Measurements from ENCODE around the gene PDLIM7.

PDLIM7 gene

GRCh38 chr5:177504086-177505056 is 7.0 kb upstream of the PDLIM7 start:
- no peak for DNase-seq

- DNase-seq, result no peak
These were observed 6.1 kb upstream of the PDLIM7 start for GRCh38 chr5:177503351-177504085.

- no peak for DNase-seq
These were observed 5.5 kb upstream of the PDLIM7 start for GRCh38 chr5:177502886-177503285.

DNA sequence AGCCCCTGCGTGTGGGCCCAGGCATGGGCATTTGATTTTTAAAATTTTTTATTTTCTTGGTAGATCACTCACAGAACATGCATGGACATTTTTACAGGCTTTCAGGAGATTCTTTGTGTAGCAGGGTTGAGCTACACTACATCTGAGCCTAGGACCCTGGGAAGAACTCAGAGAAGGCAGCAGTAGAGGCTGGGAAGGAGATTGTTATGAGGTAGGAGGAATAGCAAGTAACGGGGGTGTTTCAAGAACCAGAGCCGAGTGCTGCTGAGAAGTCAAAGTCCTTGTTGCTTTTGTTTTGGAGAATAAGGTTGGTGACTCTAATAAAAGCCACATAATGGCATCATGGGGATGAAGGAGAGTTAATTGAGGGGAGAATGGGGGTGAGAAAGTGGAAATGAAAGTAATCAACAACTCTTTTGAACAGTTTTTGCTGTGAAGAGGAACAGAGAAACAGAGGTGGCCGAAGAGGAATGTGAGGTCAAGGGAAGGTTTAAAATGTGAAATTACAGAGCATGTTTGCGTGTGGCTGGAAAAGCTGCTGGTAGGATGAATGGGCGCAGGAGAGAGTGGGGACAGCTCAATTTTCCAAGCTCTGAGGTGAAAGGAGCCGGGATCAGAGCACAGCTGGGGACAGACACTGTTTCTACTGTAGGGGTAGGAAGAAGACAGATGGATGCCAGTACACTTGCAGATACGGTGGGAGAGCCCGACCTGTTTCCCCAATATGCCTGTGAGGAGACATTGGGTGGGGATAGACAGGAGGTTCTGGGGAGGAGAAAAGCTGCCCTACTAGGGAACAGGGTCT is 4.7 kb upstream of the PDLIM7 start:
- DNase-seq, result no peak

GRCh38 chr5:177500685-177501522 is 3.5 kb upstream of the PDLIM7 start:
- peak; percentile 78 for DNase-seq

- DNase-seq, result no peak
These were observed 2.4 kb upstream of the PDLIM7 start for GRCh38 chr5:177499842-177500241.

- no peak for DNase-seq
These were observed 796 bp upstream of the PDLIM7 start for GRCh38 chr5:177498013-177498787.

- DNase-seq, result peak; percentile 98
These were observed 595 bp downstream of the PDLIM7 start for GRCh38 chr5:177496727-177497291.

DNA sequence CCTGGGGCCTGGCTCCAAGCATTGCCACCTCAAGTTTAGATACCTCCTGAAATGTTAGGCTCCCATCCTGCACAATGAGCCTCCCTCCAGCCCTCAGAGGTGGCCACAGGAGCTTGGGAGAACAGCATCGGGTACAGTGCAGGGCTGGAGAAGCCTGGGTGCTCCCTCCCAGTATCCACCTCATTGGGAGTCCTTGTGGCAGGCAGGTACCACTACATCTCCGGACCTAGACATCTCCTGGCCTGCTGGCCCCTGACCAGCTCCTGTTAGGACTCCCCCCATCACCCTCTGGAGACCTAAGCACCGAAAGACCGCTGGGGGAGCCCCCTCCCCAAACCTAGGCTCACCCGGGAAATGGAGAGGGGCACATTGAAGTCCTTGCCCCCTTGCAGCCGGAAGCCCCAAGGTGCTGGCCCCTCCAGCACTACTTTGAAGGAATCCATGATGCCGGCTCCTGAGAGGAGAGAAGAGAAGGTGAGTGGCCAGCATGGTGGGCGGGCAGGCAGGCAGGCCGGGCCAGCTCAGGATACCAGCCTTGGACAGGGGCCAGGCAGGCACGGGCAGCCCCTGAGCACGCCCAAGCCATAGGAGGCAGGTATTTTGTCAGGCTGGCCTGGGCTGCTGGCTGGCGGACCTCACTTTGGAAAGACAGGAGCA is 1.2 kb downstream of the PDLIM7 start:
- peak; percentile 72 for DNase-seq

- DNase-seq, result peak; percentile 91
These were observed 2.0 kb downstream of the PDLIM7 start for GRCh38 chr5:177495243-177496060.

GRCh38 chr5:177494346-177495195 is 2.8 kb downstream of the PDLIM7 start:
- DNase-seq, result peak; percentile 94

DNA sequence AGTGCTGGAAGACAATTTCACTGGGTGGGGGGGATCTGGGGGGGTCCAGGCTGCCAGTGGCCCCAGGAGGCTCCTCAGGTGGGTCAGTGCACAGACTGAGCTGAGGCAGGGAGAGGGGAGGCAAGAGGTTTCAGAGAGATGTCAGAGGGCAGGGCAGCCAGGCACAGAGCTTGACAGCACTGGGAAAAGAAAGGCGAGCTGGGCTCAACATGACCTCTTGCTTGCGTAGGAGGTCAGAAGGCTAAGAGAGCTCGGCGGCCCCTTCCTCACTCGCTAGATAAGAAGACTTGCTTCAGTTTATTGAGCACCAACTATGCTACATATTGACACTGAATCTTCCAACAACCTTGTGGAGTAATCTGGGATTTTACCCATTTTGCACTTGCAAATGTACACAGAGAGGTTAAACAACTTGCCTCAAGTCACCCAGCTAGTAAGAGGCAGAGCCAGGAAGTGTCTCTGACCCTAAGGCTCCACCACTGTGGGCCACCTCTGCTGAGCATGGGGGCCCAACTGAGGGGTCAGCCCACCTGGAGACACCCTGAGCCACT is 3.5 kb downstream of the PDLIM7 start:
- DNase-seq, result no peak

DNA sequence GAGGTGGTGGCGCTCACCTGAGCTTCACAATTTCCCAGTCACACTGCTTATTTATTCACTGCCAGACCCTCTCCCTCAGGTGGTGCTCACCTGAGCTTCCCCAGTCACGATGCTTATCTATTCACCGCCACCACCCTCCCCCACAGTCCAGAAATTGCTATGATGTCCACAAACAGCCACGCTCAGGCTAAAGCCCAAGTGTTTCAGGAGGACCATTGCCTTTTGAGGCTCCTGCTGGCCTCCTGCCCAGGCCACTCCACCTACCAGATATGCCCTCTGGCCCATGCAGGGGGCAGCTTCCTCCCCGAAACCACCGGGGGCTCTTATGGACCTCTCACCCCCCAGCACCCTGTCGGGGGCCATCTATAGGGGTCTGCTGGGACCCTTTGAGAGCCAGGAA is 4.6 kb downstream of the PDLIM7 start:
- DNase-seq, result no peak

DNA sequence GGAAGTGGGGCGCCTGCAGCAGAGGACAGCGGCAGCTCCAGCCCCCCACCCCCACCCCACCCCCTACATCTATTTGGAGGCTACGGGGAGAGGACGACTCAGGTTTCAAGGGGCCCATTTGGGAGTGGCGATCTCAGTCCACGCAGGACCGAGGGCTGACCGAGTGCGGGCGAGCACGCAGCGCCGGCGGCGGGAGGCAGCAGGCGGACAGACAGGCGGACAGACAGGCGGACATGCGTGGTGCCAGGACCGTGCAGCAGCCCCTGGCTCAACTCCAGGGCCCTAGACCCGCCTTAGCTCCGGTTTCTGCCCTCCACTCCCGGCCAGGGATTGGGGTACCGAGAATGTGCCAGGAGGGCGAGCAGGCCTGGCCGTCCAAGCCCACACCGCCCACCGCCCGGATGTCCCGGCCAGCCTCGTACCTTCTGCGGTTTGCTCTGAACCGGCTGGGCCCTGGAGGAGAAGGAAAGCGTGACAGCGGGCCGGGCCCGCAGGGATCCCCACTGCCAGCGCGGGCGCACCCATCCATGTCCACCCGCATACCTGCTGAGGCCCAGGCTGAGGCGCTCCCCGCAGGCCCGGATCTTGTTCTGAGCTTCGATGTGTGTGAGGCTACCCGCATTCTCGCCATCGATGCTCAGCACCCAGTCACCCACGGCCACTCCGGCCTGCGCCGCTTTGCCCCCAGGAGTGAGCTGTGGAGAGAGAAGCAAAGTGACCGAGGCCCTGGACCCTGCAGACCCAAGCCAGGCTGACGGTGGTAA is 5.2 kb downstream of the PDLIM7 start:
- DNase-seq, result no peak

DNA sequence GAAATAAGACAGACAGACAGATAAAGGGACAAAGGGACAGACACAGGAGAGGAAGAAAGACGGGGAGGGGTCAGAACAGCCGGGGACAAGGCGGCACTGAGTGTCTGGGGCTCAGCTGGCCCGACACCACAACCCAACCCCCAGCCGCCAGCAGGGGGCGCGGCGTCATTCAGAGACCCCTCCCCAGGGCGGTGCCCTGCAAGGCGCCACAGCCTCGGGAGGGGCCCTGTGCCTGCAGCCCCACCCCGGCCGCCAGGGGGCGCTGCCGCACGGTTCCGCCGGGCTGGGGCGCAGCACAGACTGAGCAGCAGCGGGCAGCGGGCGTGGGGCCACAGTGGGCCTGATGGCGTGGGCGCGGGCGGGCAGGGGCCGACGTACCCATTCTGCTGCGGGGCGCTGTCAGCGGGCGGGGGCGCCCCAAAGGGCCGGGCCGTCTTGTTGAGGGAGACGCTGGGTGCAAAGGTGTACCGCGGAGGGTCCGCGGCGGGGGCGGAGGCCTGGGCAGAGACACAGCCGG is 5.9 kb downstream of the PDLIM7 start:
- DNase-seq, result no peak

DNA sequence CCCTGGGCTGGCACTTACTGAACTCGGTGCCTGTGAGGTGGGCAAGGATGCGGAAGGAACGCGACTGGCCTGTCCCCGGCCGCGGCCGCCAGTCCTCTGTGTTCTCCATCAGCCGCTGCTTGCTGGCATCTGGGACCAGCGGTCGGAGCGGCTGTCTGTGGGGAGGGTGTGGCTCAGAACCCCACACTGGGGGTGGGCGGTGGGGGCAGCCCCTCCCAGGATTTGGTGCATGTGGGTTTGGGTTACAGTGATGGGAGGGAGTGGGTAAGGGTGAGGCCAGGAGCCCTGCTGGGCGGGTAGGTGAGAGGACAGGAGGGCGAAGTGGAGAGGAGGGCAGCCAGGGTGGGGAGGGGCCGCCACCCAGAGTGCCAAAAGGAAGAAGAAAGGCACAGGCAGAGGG is 6.4 kb downstream of the PDLIM7 start:
- no peak for DNase-seq

DNA sequence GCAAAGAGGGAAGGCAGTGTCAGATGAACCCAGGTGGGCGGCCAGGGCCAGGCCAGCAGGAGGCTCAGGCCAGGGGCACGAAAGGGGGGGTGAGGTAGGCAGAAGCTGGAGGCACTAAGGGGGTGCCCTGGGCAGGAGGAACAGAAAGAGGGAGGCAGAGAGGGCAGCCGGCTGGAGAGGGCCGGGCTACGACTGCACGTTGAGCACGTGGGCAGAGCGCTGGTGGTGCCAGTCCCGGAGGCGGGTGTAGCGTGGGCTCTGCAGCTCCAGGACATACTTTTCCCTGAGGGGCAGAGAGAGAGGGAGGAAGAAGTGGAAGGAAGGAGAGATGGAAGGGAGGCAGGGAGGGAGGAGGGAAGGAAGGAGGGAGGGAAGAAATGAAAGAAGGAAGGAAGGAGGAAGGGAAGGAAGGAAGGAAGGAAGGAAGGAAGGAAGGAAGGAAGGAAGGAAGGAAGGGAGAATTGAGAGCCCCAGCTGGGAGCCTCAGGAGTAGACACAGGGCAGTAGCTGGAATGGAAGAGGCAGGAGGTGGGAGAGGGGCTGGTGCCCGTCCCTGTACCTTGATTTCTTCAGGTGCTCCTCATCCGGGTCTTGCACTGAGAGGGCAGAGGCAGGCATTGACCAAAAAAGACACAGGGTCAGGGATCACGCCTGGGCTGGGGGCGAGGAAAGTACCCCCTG is 7.0 kb downstream of the PDLIM7 start:
- DNase-seq, result no peak
